Measurements from ENCODE around the gene PEAR1. TPM values are rescaled to one million over a fixed set of nuclear protein-coding genes. Genes with fewer than 3 reads are reported as not detected.

PEAR1 gene
- total and polyA plus RNA-seq, 2 of the 8 experiments (the other 6 are each of a cell fraction or from before 2014, with no cell fraction given) = 0.63 to 0.71 TPM

DNA sequence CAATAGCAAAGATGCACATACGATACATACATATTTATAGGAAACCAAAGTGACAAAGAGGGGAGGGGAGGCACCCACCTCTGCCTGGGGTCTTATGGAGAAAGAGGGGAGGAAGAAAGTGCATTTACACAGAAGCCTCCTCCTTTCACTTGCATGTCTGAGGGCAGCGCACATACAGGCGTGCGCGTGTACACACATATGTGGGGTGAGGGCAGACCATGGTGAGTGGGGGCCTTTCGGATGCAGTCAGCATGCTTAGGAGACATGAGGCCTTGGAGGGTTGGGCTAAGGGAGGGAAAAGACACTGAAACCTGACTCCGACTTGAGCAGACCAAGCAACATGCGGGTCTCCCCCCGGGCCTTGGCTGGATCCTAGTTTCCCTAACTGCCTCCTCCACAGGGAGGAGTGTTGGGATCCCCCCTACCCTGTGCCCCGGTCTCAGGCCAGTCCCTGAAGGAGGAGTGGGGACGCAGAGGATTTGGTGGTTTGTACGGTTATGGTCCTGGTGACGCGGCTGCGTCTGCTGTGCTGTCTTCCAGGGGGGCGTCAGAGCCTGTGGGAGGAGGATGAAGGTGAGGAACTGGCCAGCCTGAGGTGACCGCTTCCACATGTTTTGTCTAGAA is 42.1 kb downstream of the PEAR1 start:
- no peak overlapping the region for H2AFZ ChIP-seq (ENCODE audit: low read length)
- H3K79me1 ChIP-seq (ENCODE audit: low read depth, low read length) = no peaks in the 10 kb centered on the region
- no peak overlapping the region; the same call in 1 of the 2 replicates for H3K27ac ChIP-seq (ENCODE audit: low read depth, low read length)
- FAIRE-seq = no peak
- no peaks in the 10 kb centered on the region for H3K9me3 ChIP-seq (ENCODE audit: insufficient read depth in 2 of 2, low read depth in 1 of 2, low read length in 1 of 2)
- WGBS, 2 experiments (ENCODE audit: extremely low coverage in 1 of 2, insufficient coverage in 1 of 2, insufficient read length in 1 of 2, insufficient replicate concordance in 2 of 2, low coverage in 1 of 2, low lambda C conversion rate in 2 of 2, missing lambda C conversion rate in 1 of 2) = 89% methylated on average over 17 of the region's 17 CpGs; no CpG with 5 or more reads in 1 of the 2 experiments
- no peak overlapping the region for H3K4me3 ChIP-seq (ENCODE audit: extremely low read depth in 1 of 4, insufficient read depth in 2 of 4, low read depth in 3 of 4, low read length in 4 of 4)
- H2BK120ac ChIP-seq (replicated peaks; ENCODE audit: low read depth, low read length) = no peak overlapping the region
- H3K23me2 ChIP-seq (ENCODE audit: low read depth, low read length) = peaks cover 1% of the 10 kb centered on the region; the same call in 1 of the 2 replicates
- no peak overlapping the region for H3K4ac ChIP-seq (replicated peaks; ENCODE audit: insufficient read length, low read depth, low read length)
- H3K18ac ChIP-seq (ENCODE audit: extremely low read depth, low read length) = no peak overlapping the region
- H3K23ac ChIP-seq (ENCODE audit: insufficient read length) = no peak overlapping the region
- no peak overlapping the region for H2BK20ac ChIP-seq (ENCODE audit: low read length)
- no peak for DNase-seq (ENCODE audit: low read depth in 1 of 2, low spot score in 2 of 2)
- H3K9ac ChIP-seq (replicated peaks in 1 of 4; ENCODE audit: extremely low read depth in 1 of 4, low read depth in 3 of 4, low read length in 3 of 4) = no peak overlapping the region
- peaks cover 3 to 4% of the 10 kb centered on the region in 2 experiments for H4K20me1 ChIP-seq (replicated peaks in 1 of 2; ENCODE audit: control insufficient read depth in 1 of 2, insufficient read depth in 2 of 2, low read length in 2 of 2)
- H2BK15ac ChIP-seq (ENCODE audit: low read length) = no peak overlapping the region
- no peak overlapping the region for H2BK12ac ChIP-seq (ENCODE audit: low read depth, low read length)
- CTCF ChIA-PET (ENCODE audit: partially characterized antibody) = interaction anchor here (1.0 to 4.2 kb wide), 5 partner anchors 8 to 26 kb away, joined by 3 to 25 read pairs (median 7); no protein-coding TSS in a partner anchor
- no peak overlapping the region for H4K8ac ChIP-seq (ENCODE audit: extremely low read depth, insufficient read depth, low read length)
- POLR2A ChIA-PET (ENCODE audit: partially characterized antibody) = no interaction called here
- H3K36me3 ChIP-seq (ENCODE audit: control insufficient read depth in 2 of 4, insufficient read depth in 4 of 4, low read length in 3 of 4) = peaks cover 11 to 38% (median 13%) of the 10 kb centered on the region in 4 experiments
- no peak overlapping the region for H3K56ac ChIP-seq (replicated peaks; ENCODE audit: insufficient read length, low read depth, low read length)
- no peak overlapping the region for H4K91ac ChIP-seq (replicated peaks; ENCODE audit: insufficient read length, low read length)
- peaks cover 0 to 4% (median 0%) of the 10 kb centered on the region in 4 experiments; a peak in 4 of 7 replicates for H3K4me1 ChIP-seq (replicated peaks in 1 of 4; ENCODE audit: control insufficient read depth in 3 of 4, insufficient read depth in 4 of 4, low read length in 3 of 4)
- peaks cover 0 to 2% (median 0%) of the 10 kb centered on the region in 4 experiments; a peak in 2 of 7 replicates for H3K27me3 ChIP-seq (replicated peaks in 1 of 4; ENCODE audit: control insufficient read depth in 3 of 4, extremely low read depth in 1 of 4, insufficient read depth in 3 of 4, low read length in 3 of 4)
- no peaks in the 10 kb centered on the region for H3K79me2 ChIP-seq (ENCODE audit: control insufficient read depth in 1 of 2, insufficient read depth in 2 of 2, low read length in 2 of 2)
- no peak overlapping the region for H2AK5ac ChIP-seq (ENCODE audit: low read depth, low read length)
- H2BK5ac ChIP-seq (ENCODE audit: low read depth, low read length) = no peak overlapping the region
- no peak overlapping the region for H4K5ac ChIP-seq (ENCODE audit: insufficient read length, low read depth, low read length)
- no peak overlapping the region for H3K14ac ChIP-seq (ENCODE audit: insufficient read length)
- H3K4me2 ChIP-seq (ENCODE audit: insufficient read depth in 1 of 2, low read depth in 2 of 2, low read length in 2 of 2) = no peak overlapping the region
- TF ChIP-seq KDM4A (IDR thresholded peaks at IDR 0.05; ENCODE audit: low read depth, low read length, severe bottlenecking) = no peak
- TF ChIP-seq CREB1 (IDR thresholded peaks at IDR 0.05) = no peak
- TF ChIP-seq, protein P1, sequence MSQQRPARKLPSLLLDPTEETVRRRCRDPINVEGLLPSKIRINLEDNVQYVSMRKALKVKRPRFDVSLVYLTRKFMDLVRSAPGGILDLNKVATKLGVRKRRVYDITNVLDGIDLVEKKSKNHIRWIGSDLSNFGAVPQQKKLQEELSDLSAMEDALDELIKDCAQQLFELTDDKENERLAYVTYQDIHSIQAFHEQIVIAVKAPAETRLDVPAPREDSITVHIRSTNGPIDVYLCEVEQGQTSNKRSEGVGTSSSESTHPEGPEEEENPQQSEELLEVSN (IDR thresholded peaks at IDR 0.05) = peak; percentile 36; the same call in 1 of the 2 replicates
- TF ChIP-seq KDM1A (IDR thresholded peaks at IDR 0.05; ENCODE audit: borderline replicate concordance, low read length) = no peak
- no peak for TF ChIP-seq RXRA (IDR thresholded peaks at IDR 0.05; ENCODE audit: insufficient read depth, low read depth, low read length)
- TF ChIP-seq POU5F1 (IDR thresholded peaks at IDR 0.05; ENCODE audit: low read depth, low read length) = no peak
- TF ChIP-seq SIRT6 (IDR thresholded peaks at IDR 0.05; ENCODE audit: low read length) = no peak
- TF ChIP-seq, protein P2, sequence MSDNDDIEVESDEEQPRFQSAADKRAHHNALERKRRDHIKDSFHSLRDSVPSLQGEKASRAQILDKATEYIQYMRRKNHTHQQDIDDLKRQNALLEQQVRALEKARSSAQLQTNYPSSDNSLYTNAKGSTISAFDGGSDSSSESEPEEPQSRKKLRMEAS (IDR thresholded peaks at IDR 0.05) = 0 out of 2 replicates have a peak, but pooled peaks have one; percentile 20
- TF ChIP-seq RBBP5 (IDR thresholded peaks at IDR 0.05; ENCODE audit: borderline replicate concordance, low read depth, low read length) = no peak
